GM06990 (cell line): ENCODE results near the gene ZNF207.
"Not testable (repeated sequence)": the region's sequence is repeated elsewhere in the genome, so short reads cannot be mapped to it uniquely, and the experiment has no call there.

ENCODE experiments used
- DNase-seq: peaks from one replicate; pipeline ENCODE4 v3.0.0-alpha.2; 2011; ENCODE audit not compliant: insufficient read length; ENCODE audit errors: extremely low read depth
- H3K27me3 ChIP-seq: replicated peaks from 2 replicates; pipeline ENCODE4 v1.6.0; 2011; ENCODE audit warnings: low read length; ENCODE audit not compliant: control insufficient read depth, insufficient read depth
- H3K36me3 ChIP-seq: 2 replicates; pipeline ENCODE4 v1.5.1; 2011; ENCODE audit warnings: low read length; ENCODE audit not compliant: control insufficient read depth, insufficient read depth
- H3K4me3 ChIP-seq: replicated peaks from 2 replicates; pipeline ENCODE4 v1.5.1; 2011; ENCODE audit warnings: low read depth, mild to moderate bottlenecking, control low read depth, low read length
- TF ChIP-seq, protein P1 (sequence below): IDR thresholded peaks from 2 replicates; pipeline ENCODE4 v1.5.1; 2011; ENCODE audit warnings: low read length, control low read depth, mild to moderate bottlenecking, inconsistent platforms; ENCODE audit not compliant: insufficient read depth, poor library complexity, severe bottlenecking

ZNF207 gene

GRCh38 chr17:32307658-32308057 is 42.3 kb upstream of the ZNF207 start:
- no peaks in the 10 kb centered on the region for H3K27me3 ChIP-seq
- DNase-seq: no peak
- TF ChIP-seq, protein P1, sequence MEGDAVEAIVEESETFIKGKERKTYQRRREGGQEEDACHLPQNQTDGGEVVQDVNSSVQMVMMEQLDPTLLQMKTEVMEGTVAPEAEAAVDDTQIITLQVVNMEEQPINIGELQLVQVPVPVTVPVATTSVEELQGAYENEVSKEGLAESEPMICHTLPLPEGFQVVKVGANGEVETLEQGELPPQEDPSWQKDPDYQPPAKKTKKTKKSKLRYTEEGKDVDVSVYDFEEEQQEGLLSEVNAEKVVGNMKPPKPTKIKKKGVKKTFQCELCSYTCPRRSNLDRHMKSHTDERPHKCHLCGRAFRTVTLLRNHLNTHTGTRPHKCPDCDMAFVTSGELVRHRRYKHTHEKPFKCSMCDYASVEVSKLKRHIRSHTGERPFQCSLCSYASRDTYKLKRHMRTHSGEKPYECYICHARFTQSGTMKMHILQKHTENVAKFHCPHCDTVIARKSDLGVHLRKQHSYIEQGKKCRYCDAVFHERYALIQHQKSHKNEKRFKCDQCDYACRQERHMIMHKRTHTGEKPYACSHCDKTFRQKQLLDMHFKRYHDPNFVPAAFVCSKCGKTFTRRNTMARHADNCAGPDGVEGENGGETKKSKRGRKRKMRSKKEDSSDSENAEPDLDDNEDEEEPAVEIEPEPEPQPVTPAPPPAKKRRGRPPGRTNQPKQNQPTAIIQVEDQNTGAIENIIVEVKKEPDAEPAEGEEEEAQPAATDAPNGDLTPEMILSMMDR: no peak
- H3K36me3 ChIP-seq: no peaks in the 10 kb centered on the region
- H3K4me3 ChIP-seq: no peak overlapping the region

DNA sequence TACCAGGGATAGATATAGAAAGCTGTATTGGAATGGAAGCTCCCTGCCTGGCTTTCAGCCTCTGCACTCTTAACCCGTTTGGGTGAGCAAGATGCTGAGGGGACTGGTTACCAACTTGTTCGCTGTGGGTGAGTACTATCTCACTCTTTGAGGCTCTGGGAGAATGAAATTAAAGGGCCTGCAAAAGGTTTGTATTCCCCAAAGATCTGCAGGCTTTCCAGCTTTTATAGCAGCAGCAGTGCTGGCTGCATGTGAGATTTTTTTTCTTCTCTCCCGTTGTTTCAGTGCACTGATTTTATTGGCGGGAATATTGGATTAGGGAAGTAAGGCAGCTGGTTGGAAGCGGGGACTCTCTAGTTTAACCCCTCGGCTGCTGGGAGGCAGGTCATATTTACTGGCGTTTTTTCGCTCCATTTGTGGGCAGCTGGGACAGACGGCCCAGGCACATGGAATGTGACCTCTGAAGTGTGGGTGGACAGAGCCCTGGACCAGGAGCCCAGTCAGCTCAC is 38.9 kb upstream of the ZNF207 start:
- DNase-seq: no peak
- no peaks in the 10 kb centered on the region; the same call in 1 of the 2 replicates for H3K27me3 ChIP-seq
- H3K36me3 ChIP-seq: no peaks in the 10 kb centered on the region
- TF ChIP-seq, protein P1: no peak
- H3K4me3 ChIP-seq: no peak overlapping the region

- no peak for DNase-seq
- H3K4me3 ChIP-seq: no peak overlapping the region
- TF ChIP-seq, protein P1: no peak
- H3K27me3 ChIP-seq: no peaks in the 10 kb centered on the region; the same call in 1 of the 2 replicates
- no peaks in the 10 kb centered on the region for H3K36me3 ChIP-seq
Measured at GRCh38 chr17:32314636-32315035, 35.3 kb upstream of the ZNF207 start.

- Histone ChIP-seq H3K27me3 (no peaks in the 10 kb centered on the region; the same call in 1 of the 2 replicates), H3K4me3 (no peak overlapping the region), H3K36me3 (no peaks in the 10 kb centered on the region)
- TF ChIP-seq, protein P1: no peak
- DNase-seq: no peak
Measured at GRCh38 chr17:32315171-32315570, 34.8 kb upstream of the ZNF207 start.

DNA sequence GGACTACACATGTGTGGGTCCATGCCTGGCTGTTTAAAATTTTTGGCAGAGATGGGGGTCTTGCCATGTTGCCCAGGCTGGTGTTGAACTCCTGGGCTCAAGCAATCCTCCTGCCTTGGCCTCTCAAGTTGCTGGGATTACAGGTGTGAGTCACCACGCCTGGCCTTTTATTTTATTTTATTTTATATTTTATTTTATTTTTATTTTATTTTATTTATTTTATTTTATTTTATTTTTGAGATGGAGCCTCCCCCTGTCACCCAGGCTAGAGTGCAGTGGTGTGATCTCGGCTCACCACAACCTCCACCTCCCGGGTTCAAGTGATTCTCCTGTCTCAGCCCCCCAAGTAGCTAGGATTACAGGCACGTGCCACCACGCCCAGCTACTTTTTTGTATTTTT is 33.3 kb upstream of the ZNF207 start:
- H3K36me3 ChIP-seq, DNase-seq, H3K4me3 ChIP-seq, H3K27me3 ChIP-seq: not testable (repeated sequence)

- Histone ChIP-seq H3K36me3 (no peaks in the 10 kb centered on the region), H3K4me3 (no peak overlapping the region), H3K27me3 (no peaks in the 10 kb centered on the region; the same call in 1 of the 2 replicates)
- TF ChIP-seq, protein P1: no peak
- DNase-seq: no peak
Measured at GRCh38 chr17:32317353-32317752, 32.6 kb upstream of the ZNF207 start.
